Liver (tissue), 9 donors: ENCODE data around the gene OSGEPL1. TPM values are rescaled to one million over a fixed set of nuclear protein-coding genes. Genes with fewer than 3 reads are reported as not detected.

Experiments
- DNase-seq: peaks from one replicate; pipeline ENCODE4 v3.0.0-alpha.2; 2017; ENCODE audit warnings: low spot score
- H3K27ac ChIP-seq, 2 donors: one replicate each; pipeline ENCODE4 v1.7.0; 2013; ENCODE audit warnings: inconsistent platforms in 2 of 2, low read length in 2 of 2, control low read depth in 1 of 2, low read depth in 1 of 2, mild to moderate bottlenecking in 1 of 2
- H3K27me3 ChIP-seq, 4 donors: one replicate each; pipeline versions ENCODE4 v1.6.1 to v1.7.0; 2013; ENCODE audit warnings: low read length in 3 of 4, inconsistent platforms in 1 of 4, mild to moderate bottlenecking in 1 of 4, moderate library complexity in 1 of 4; ENCODE audit not compliant: control insufficient read depth in 4 of 4, insufficient read depth in 4 of 4
- H3K36me3 ChIP-seq, 4 donors: one replicate each; pipeline versions ENCODE4 v1.6.1 to v1.7.0; 2013; ENCODE audit warnings: low read length in 3 of 4, mild to moderate bottlenecking in 3 of 4, low read depth in 1 of 4, moderate library complexity in 1 of 4; ENCODE audit not compliant: control insufficient read depth in 4 of 4, insufficient read depth in 3 of 4
- H3K4me1 ChIP-seq, 4 donors: one replicate each; pipeline versions ENCODE4 v1.6.1 to v1.7.0; 2013; ENCODE audit warnings: low read length in 3 of 4, mild to moderate bottlenecking in 3 of 4, moderate library complexity in 1 of 4; ENCODE audit not compliant: control insufficient read depth in 4 of 4, insufficient read depth in 4 of 4
- H3K4me3 ChIP-seq, 3 donors: one replicate each; pipeline versions ENCODE4 v1.6.1 to v1.7.0; 2013; ENCODE audit warnings: low read length in 3 of 3, control low read depth in 1 of 3, low read depth in 1 of 3, mild to moderate bottlenecking in 1 of 3
- H3K9ac ChIP-seq, 2 donors: one replicate each; pipeline ENCODE4 v1.7.0; 2013; ENCODE audit warnings: low read length in 2 of 2, mild to moderate bottlenecking in 2 of 2, moderate library complexity in 2 of 2, control low read depth in 1 of 2, low read depth in 1 of 2
- H3K9me3 ChIP-seq, 4 donors: one replicate each; pipeline versions ENCODE4 v1.6.1 to v1.7.0; 2013; ENCODE audit warnings: low read length in 3 of 4; ENCODE audit not compliant: control insufficient read depth in 4 of 4
- EGR1 ChIP-seq, 2 donors: IDR thresholded peaks; 2 replicates each; pipeline ENCODE4 v1.6.1; 2016 to 2018; ENCODE audit warnings: antibody characterized with exemption in 2 of 2, low read depth in 2 of 2
- FOXA1 ChIP-seq: IDR thresholded peaks from 2 replicates; pipeline ENCODE4 v1.6.1; 2016; ENCODE audit warnings: antibody characterized with exemption
- FOXA2 ChIP-seq: IDR thresholded peaks from 2 replicates; pipeline ENCODE4 v1.6.1; 2016; ENCODE audit warnings: antibody characterized with exemption
- GABPA ChIP-seq, 2 donors: IDR thresholded peaks in 1 of 2; conservative IDR thresholded peaks in 1 of 2; 2 replicates each; pipeline ENCODE4 v1.6.1; 2016; ENCODE audit warnings: antibody characterized with exemption in 2 of 2, mild to moderate bottlenecking in 1 of 2, moderate library complexity in 1 of 2
- HNF4A ChIP-seq, 2 donors: conservative IDR thresholded peaks; 2 replicates each; pipeline ENCODE4 v1.6.1; 2016; ENCODE audit warnings: antibody characterized with exemption in 2 of 2, mild to moderate bottlenecking in 2 of 2
- HNF4G ChIP-seq: IDR thresholded peaks from 2 replicates; pipeline ENCODE4 v1.6.1; 2016; ENCODE audit warnings: antibody characterized with exemption
- JUND ChIP-seq, 2 donors: IDR thresholded peaks; 2 replicates each; pipeline ENCODE4 v1.6.1; 2016; ENCODE audit warnings: antibody characterized with exemption in 2 of 2
- NR2F2 ChIP-seq: IDR thresholded peaks from 2 replicates; pipeline ENCODE4 v1.6.1; 2016; ENCODE audit warnings: antibody characterized with exemption
- RAD21 ChIP-seq, 2 donors: IDR thresholded peaks; 2 replicates each; pipeline ENCODE4 v1.6.1; 2016; ENCODE audit warnings: antibody characterized with exemption in 2 of 2, mild to moderate bottlenecking in 2 of 2
- RXRA ChIP-seq, 2 donors: IDR thresholded peaks; 2 replicates each; pipeline ENCODE4 v1.6.1; 2017 to 2018; ENCODE audit warnings: antibody characterized with exemption in 2 of 2, mild to moderate bottlenecking in 1 of 2
- SP1 ChIP-seq: IDR thresholded peaks from 2 replicates; pipeline ENCODE4 v1.6.1; 2018; ENCODE audit warnings: antibody characterized with exemption, mild to moderate bottlenecking
- TAF1 ChIP-seq: conservative IDR thresholded peaks from 2 replicates; pipeline ENCODE4 v1.6.1; 2016; ENCODE audit warnings: antibody characterized with exemption, mild to moderate bottlenecking
- YY1 ChIP-seq: IDR thresholded peaks from 2 replicates; pipeline ENCODE4 v1.6.1; 2016; ENCODE audit warnings: antibody characterized with exemption, mild to moderate bottlenecking
- WGBS: extraction: QIAGEN DNeasy Blood & Tissue Kit; methylation state at CpG from one replicate; pipeline ENCODE4 v1.1.7; 2013; 5-methylcytosine and 5-hydroxymethylcytosine counted together
- polyA plus RNA-seq, 2 donors: library from polyadenylated mRNA; stranded (reverse) in 1 of 2; unstranded in 1 of 2; fragments of 200-250 nt in 1 of 2; fragments of >200 nt in 1 of 2; fragmentation: Nextera tagmentation in 1 of 2; extraction: Ambion mirVana in 1 of 2; gene quantifications; one replicate each; pipeline versions ENCODE4 v1.2.1 to v1.2.3, GENCODE V29; 2013 to 2015
- total RNA-seq, 2 donors: library from RNA; depleted of rRNA; stranded (reverse); fragments of >200 nt; gene quantifications; one replicate each; pipeline ENCODE4 v1.2.3, GENCODE V29; 2014
- TF ChIP-seq, protein P1 (sequence below): IDR thresholded peaks from 2 replicates; pipeline ENCODE4 v1.6.1; 2016; ENCODE audit warnings: antibody characterized with exemption
- TF ChIP-seq, protein P2 (sequence below): IDR thresholded peaks from 2 replicates; pipeline ENCODE4 v1.6.1; 2016; ENCODE audit warnings: antibody characterized with exemption
- TF ChIP-seq, protein P3 (sequence below): IDR thresholded peaks from 2 replicates; pipeline ENCODE4 v1.6.1; 2016; ENCODE audit warnings: antibody characterized with exemption
- TF ChIP-seq, protein P4 (sequence below): fragments of 150-350 bp; IDR thresholded peaks from 2 replicates; pipeline ENCODE4 v1.5.1; 2017; ENCODE audit warnings: improper control_type of control experiment, low read depth, low read length; ENCODE audit not compliant: missing input control
- TF ChIP-seq, protein P5 (sequence below): IDR thresholded peaks from 2 replicates; pipeline ENCODE4 v1.6.1; 2016; ENCODE audit warnings: antibody characterized with exemption, mild to moderate bottlenecking
- donor health status: healthy.
- donor health status: healthy.
- donor health status: healthy.
- donor health status: healthy.
- donor health status: healthy.

Gene OSGEPL1
- total and polyA plus RNA-seq, 4 donors, result 2.9 to 5.6 (median 5.3) TPM

GRCh38 chr2:189729430-189729829 is 33.2 kb downstream of the OSGEPL1 start:
- TF ChIP-seq, protein P1, sequence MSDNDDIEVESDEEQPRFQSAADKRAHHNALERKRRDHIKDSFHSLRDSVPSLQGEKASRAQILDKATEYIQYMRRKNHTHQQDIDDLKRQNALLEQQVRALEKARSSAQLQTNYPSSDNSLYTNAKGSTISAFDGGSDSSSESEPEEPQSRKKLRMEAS, result no peak
- no peak for TF ChIP-seq FOXA2
- no peak for TF ChIP-seq YY1
- no peak for TF ChIP-seq TAF1
- no peak for TF ChIP-seq SP1
- no peak for TF ChIP-seq FOXA1
- TF ChIP-seq, protein P2, sequence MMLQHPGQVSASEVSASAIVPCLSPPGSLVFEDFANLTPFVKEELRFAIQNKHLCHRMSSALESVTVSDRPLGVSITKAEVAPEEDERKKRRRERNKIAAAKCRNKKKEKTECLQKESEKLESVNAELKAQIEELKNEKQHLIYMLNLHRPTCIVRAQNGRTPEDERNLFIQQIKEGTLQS, result no peak
- TF ChIP-seq EGR1 (IDR thresholded peaks at IDR 0.05; ENCODE audit: low read depth in 2 of 2), result no peak
- TF ChIP-seq, protein P3, sequence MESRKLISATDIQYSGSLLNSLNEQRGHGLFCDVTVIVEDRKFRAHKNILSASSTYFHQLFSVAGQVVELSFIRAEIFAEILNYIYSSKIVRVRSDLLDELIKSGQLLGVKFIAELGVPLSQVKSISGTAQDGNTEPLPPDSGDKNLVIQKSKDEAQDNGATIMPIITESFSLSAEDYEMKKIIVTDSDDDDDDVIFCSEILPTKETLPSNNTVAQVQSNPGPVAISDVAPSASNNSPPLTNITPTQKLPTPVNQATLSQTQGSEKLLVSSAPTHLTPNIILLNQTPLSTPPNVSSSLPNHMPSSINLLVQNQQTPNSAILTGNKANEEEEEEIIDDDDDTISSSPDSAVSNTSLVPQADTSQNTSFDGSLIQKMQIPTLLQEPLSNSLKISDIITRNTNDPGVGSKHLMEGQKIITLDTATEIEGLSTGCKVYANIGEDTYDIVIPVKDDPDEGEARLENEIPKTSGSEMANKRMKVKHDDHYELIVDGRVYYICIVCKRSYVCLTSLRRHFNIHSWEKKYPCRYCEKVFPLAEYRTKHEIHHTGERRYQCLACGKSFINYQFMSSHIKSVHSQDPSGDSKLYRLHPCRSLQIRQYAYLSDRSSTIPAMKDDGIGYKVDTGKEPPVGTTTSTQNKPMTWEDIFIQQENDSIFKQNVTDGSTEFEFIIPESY, result no peak
- TF ChIP-seq GABPA (IDR thresholded peaks at IDR 0.05 in 1 of 2, conservative IDR thresholded peaks at IDR 0.05 in 1 of 2), result no peak
- no peak for TF ChIP-seq RXRA (IDR thresholded peaks at IDR 0.05)
- TF ChIP-seq, protein P4, sequence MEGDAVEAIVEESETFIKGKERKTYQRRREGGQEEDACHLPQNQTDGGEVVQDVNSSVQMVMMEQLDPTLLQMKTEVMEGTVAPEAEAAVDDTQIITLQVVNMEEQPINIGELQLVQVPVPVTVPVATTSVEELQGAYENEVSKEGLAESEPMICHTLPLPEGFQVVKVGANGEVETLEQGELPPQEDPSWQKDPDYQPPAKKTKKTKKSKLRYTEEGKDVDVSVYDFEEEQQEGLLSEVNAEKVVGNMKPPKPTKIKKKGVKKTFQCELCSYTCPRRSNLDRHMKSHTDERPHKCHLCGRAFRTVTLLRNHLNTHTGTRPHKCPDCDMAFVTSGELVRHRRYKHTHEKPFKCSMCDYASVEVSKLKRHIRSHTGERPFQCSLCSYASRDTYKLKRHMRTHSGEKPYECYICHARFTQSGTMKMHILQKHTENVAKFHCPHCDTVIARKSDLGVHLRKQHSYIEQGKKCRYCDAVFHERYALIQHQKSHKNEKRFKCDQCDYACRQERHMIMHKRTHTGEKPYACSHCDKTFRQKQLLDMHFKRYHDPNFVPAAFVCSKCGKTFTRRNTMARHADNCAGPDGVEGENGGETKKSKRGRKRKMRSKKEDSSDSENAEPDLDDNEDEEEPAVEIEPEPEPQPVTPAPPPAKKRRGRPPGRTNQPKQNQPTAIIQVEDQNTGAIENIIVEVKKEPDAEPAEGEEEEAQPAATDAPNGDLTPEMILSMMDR, result no peak
- TF ChIP-seq HNF4A (conservative IDR thresholded peaks at IDR 0.05), result no peak
- TF ChIP-seq RAD21 (IDR thresholded peaks at IDR 0.05), result no peak
- TF ChIP-seq HNF4G, result no peak
- no peak for TF ChIP-seq JUND (IDR thresholded peaks at IDR 0.05)
- TF ChIP-seq NR2F2, result no peak
- TF ChIP-seq, protein P5, sequence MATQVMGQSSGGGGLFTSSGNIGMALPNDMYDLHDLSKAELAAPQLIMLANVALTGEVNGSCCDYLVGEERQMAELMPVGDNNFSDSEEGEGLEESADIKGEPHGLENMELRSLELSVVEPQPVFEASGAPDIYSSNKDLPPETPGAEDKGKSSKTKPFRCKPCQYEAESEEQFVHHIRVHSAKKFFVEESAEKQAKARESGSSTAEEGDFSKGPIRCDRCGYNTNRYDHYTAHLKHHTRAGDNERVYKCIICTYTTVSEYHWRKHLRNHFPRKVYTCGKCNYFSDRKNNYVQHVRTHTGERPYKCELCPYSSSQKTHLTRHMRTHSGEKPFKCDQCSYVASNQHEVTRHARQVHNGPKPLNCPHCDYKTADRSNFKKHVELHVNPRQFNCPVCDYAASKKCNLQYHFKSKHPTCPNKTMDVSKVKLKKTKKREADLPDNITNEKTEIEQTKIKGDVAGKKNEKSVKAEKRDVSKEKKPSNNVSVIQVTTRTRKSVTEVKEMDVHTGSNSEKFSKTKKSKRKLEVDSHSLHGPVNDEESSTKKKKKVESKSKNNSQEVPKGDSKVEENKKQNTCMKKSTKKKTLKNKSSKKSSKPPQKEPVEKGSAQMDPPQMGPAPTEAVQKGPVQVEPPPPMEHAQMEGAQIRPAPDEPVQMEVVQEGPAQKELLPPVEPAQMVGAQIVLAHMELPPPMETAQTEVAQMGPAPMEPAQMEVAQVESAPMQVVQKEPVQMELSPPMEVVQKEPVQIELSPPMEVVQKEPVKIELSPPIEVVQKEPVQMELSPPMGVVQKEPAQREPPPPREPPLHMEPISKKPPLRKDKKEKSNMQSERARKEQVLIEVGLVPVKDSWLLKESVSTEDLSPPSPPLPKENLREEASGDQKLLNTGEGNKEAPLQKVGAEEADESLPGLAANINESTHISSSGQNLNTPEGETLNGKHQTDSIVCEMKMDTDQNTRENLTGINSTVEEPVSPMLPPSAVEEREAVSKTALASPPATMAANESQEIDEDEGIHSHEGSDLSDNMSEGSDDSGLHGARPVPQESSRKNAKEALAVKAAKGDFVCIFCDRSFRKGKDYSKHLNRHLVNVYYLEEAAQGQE, result no peak
- Histone ChIP-seq H3K36me3 (peaks cover 0 to 4% (median 2%) of the 10 kb centered on the region in 4 donors), H3K4me1 (no peaks in the 10 kb centered on the region), H3K4me3 (no peak overlapping the region), H3K27me3 (no peaks in the 10 kb centered on the region), H3K9ac (no peak overlapping the region), H3K27ac (no peak overlapping the region), H3K9me3 (no peaks in the 10 kb centered on the region)
- WGBS, result 78% methylated on average over 3 of the region's 3 CpGs
- DNase-seq, result no peak
